K562 (cell line): Measurements from ENCODE around the gene CRADD. TPM values are rescaled to one million over a fixed set of nuclear protein-coding genes. Genes with fewer than 3 reads are reported as not detected.
A peak's percentile ranks its signal among the peaks of the same experiment; 100 is the strongest.

ENCODE experiments used
- ATAC-seq: fragments of 200-7000 bp; cut with Tn5 transposase; 3 replicates; pipeline ENCODE4 v1.9.1; 2020; ENCODE audit warnings: moderate library complexity
- BruUV-seq: library from RNA; stranded (reverse); fragments of 400-500 nt; replicated peaks from 2 replicates; lab custom pipeline; 2021; lab: Mats Ljungman, UMichigan
- CTCF ChIA-PET: fragments of 300-600 bp; formaldehyde crosslinking; extraction: SDS; loops from one replicate; lab custom pipeline; 2021; ENCODE audit warnings: low intra/inter-chr PET ratio; lab: Yijun Ruan, JAX
- POLR2A ChIA-PET: fragments of 300-600, 350-650 bp; sonication (Branson Sonifier 250); formaldehyde crosslinking; extraction: SDS; loops from one replicate; lab custom pipeline; 2021; ENCODE audit warnings: antibody characterized with exemption, inconsistent platforms; lab: Yijun Ruan, JAX
- DNase-seq, 4 experiments: peaks; one replicate each; pipeline versions ENCODE4 v3.0.0 to v3.0.0-alpha.2; 2011 to 2018; ENCODE audit warnings: low spot score in 3 of 4, mixed read lengths in 3 of 4; ENCODE audit errors: extremely low read depth in 1 of 4
- FAIRE-seq: peaks from 2 replicates; lab custom pipeline; 2011; peaks lifted over from hg19 to GRCh38; lab: Jason Lieb, UNC
- H2AFZ ChIP-seq: 2 replicates; pipeline ENCODE4 v1.6.0; 2011; ENCODE audit warnings: low read depth, low read length, control low read depth, inconsistent platforms
- H3K27ac ChIP-seq: fragments of 200-600 bp; 3 replicates; pipeline ENCODE4 v1.8.0; 2011; ENCODE audit warnings: low read depth, mild to moderate bottlenecking, control low read depth, inconsistent platforms, low read length, moderate library complexity, mixed read lengths; ENCODE audit errors: extremely low read depth
- H3K27me3 ChIP-seq, 2 experiments: fragments of 300-600 bp in 1 of 2; 2 replicates in 1 of 2; 3 replicates in 1 of 2; pipeline versions ENCODE4 v1.6.0 to v1.8.0; 2011; ENCODE audit warnings: inconsistent platforms in 2 of 2, low read length in 2 of 2, mild to moderate bottlenecking in 1 of 2, mixed read lengths in 1 of 2, moderate library complexity in 1 of 2; ENCODE audit not compliant: control insufficient read depth in 2 of 2, insufficient read depth in 2 of 2
- H3K36me3 ChIP-seq: fragments of 300-600 bp; 3 replicates; pipeline ENCODE4 v1.8.0; 2011; ENCODE audit warnings: mild to moderate bottlenecking, low read length, inconsistent platforms; ENCODE audit not compliant: control insufficient read depth, insufficient read depth
- H3K4me1 ChIP-seq, 2 experiments: fragments of 200-600 bp in 1 of 2; replicated peaks in 1 of 2; 2 replicates in 1 of 2; 3 replicates in 1 of 2; pipeline versions ENCODE4 v1.5.1 to v1.8.0; 2011; ENCODE audit warnings: inconsistent platforms in 2 of 2, low read length in 2 of 2, mild to moderate bottlenecking in 1 of 2, mixed read lengths in 1 of 2, moderate library complexity in 1 of 2; ENCODE audit not compliant: control insufficient read depth in 2 of 2, insufficient read depth in 2 of 2
- H3K4me2 ChIP-seq: 2 replicates; pipeline ENCODE4 v1.6.1; 2011; ENCODE audit warnings: low read length, control low read depth, inconsistent platforms, mixed read lengths; ENCODE audit not compliant: insufficient read depth
- H3K4me3 ChIP-seq: fragments of 200-600 bp; sonication (generic), shearing (Covaris generic); 2 replicates; pipeline ENCODE4 v1.5.1; 2016; ENCODE audit warnings: control low read depth, inconsistent platforms
- H3K79me2 ChIP-seq: fragments of 200-600 bp; 3 replicates; pipeline ENCODE4 v1.8.0; 2011; ENCODE audit warnings: low read length, inconsistent platforms; ENCODE audit not compliant: control insufficient read depth, insufficient read depth
- H3K9ac ChIP-seq, 2 experiments: 2 replicates each; pipeline versions ENCODE4 v1.6.0 to v1.6.1; 2011; ENCODE audit warnings: low read depth in 2 of 2, low read length in 2 of 2, control low read depth in 1 of 2, inconsistent platforms in 1 of 2, mild to moderate bottlenecking in 1 of 2, mixed read lengths in 1 of 2; ENCODE audit not compliant: insufficient read depth in 1 of 2
- H3K9me1 ChIP-seq: one replicate; pipeline ENCODE4 v1.6.0; 2011; ENCODE audit warnings: inconsistent platforms, mild to moderate bottlenecking, low read length, moderate library complexity; ENCODE audit not compliant: control insufficient read depth, insufficient read depth
- H3K9me3 ChIP-seq: replicated peaks from 2 replicates; pipeline ENCODE4 v1.5.1; 2011; ENCODE audit warnings: low read depth, low read length, inconsistent platforms; ENCODE audit not compliant: control insufficient read depth, insufficient read depth
- H4K20me1 ChIP-seq: replicated peaks from 2 replicates; pipeline ENCODE4 v1.6.1; 2011; ENCODE audit warnings: low read length, inconsistent platforms, mixed read lengths; ENCODE audit not compliant: control insufficient read depth, insufficient read depth
- ARHGAP35 ChIP-seq: fragments of 450-650 bp; IDR thresholded peaks from 2 replicates; pipeline ENCODE4 v1.6.1; 2018; ENCODE audit not compliant: partially characterized antibody
- ARID1B ChIP-seq: fragments of 450-650 bp; IDR thresholded peaks from 2 replicates; pipeline ENCODE4 v1.6.1; 2016; ENCODE audit warnings: antibody characterized with exemption, mild to moderate bottlenecking, inconsistent platforms
- C11orf30 ChIP-seq: fragments of 450-650 bp; IDR thresholded peaks from 2 replicates; pipeline ENCODE4 v1.6.1; 2016; ENCODE audit warnings: low read depth, mild to moderate bottlenecking
- CBFA2T2 ChIP-seq: fragments of 450-650 bp; conservative IDR thresholded peaks from 2 replicates; pipeline ENCODE4 v1.6.1; 2017; ENCODE audit warnings: mild to moderate bottlenecking
- CBFA2T3 ChIP-seq: fragments of 450-650 bp; IDR thresholded peaks from 2 replicates; pipeline ENCODE4 v1.6.1; 2017
- DPF2 ChIP-seq: fragments of 450-650 bp; IDR thresholded peaks from 2 replicates; pipeline ENCODE4 v1.6.1; 2016
- ETV6 ChIP-seq, 3 experiments: fragments of 150-350 bp in 1 of 3; sonication (generic) in 1 of 3; formaldehyde crosslinking in 1 of 3; IDR thresholded peaks; 2 replicates each; pipeline versions ENCODE4 v1.6.1 to v1.8.0; 2014 to 2022; ENCODE audit warnings: borderline replicate concordance in 2 of 3, low read depth in 2 of 3, antibody characterized with exemption in 1 of 3, low read length in 1 of 3, mild to moderate bottlenecking in 1 of 3, missing genetic modification reagents in 1 of 3
- HNRNPUL1 ChIP-seq: fragments of 200-400 bp; formaldehyde crosslinking; IDR thresholded peaks from 2 replicates; pipeline ENCODE4 v1.6.1; 2017; ENCODE audit warnings: low read length
- NFIX ChIP-seq: fragments of 250-450 bp; sonication (Bioruptor Pico); IDR thresholded peaks from 2 replicates; pipeline ENCODE4 v1.4.0; 2020; ENCODE audit warnings: low read depth, mild to moderate bottlenecking, moderate library complexity
- SMARCA4 ChIP-seq: fragments of 450-650 bp; IDR thresholded peaks from 2 replicates; pipeline ENCODE4 v1.6.1; 2016
- TAL1 ChIP-seq: fragments of 450-650 bp; IDR thresholded peaks from 2 replicates; pipeline ENCODE4 v1.6.1; 2016; ENCODE audit warnings: mild to moderate bottlenecking
- ZBTB2 ChIP-seq: fragments of 450-650 bp; IDR thresholded peaks from 2 replicates; pipeline ENCODE4 v1.6.1; 2016; ENCODE audit warnings: antibody characterized with exemption
- ZNF316 ChIP-seq: fragments of 450-650 bp; IDR thresholded peaks from 2 replicates; pipeline ENCODE4 v1.6.1; 2016
- ZNF384 ChIP-seq: IDR thresholded peaks from 2 replicates; pipeline ENCODE4 v1.6.1; 2012; ENCODE audit warnings: low read depth, low read length, improper control_type of control experiment
- ZNF668 ChIP-seq: fragments of 250-450 bp; sonication (Bioruptor Pico); IDR thresholded peaks from 2 replicates; pipeline ENCODE4 v1.8.0; 2022; ENCODE audit warnings: mild to moderate bottlenecking, inconsistent platforms
- ZNF707 ChIP-seq: fragments of 250-450 bp; sonication (Bioruptor Pico); conservative IDR thresholded peaks from 2 replicates; pipeline ENCODE4 v1.8.0; 2022; ENCODE audit warnings: inconsistent platforms, mild to moderate bottlenecking, moderate library complexity
- ZNF766 ChIP-seq: fragments of 200-800 bp; sonication (Bioruptor generic); conservative IDR thresholded peaks from 2 replicates; pipeline ENCODE4 v1.6.1; 2016; ENCODE audit warnings: missing genetic modification characterization, missing compliant biosample characterization
- ZNF830 ChIP-seq: fragments of 250-450 bp; sonication (Bioruptor Pico); IDR thresholded peaks from 2 replicates; pipeline ENCODE4 v1.5.0; 2021; ENCODE audit warnings: mild to moderate bottlenecking
- WGBS: fragments of 100-300 bp; shearing (Covaris generic); methylation state at CpG from one replicate; pipeline ENCODE4 v1.1.6; 2016; ENCODE audit warnings: low coverage, mixed read lengths; ENCODE audit not compliant: insufficient coverage; ENCODE audit errors: missing lambda C conversion rate; 5-methylcytosine and 5-hydroxymethylcytosine counted together
- in situ Hi-C: fragments of 300-500 bp; cut with MboI; formaldehyde crosslinking; loops from 4 replicates; pipeline ENCODE4 v1.15.0; 2018; ENCODE audit warnings: inconsistent platforms, mixed read lengths
- intact Hi-C: fragments of 100-400 bp; cut with micrococcal nuclease; formaldehyde crosslinking; loops from 2 replicates; pipeline ENCODE4 v1.14.2; 2022
- polyA plus RNA-seq, 8 experiments: library from polyadenylated mRNA; depleted of rRNA in 4 of 8; stranded (reverse) in 5 of 8; unstranded in 3 of 8; fragments of >200 nt; fragmentation: Nextera tagmentation in 2 of 8; fragmentation: Illumina TruSeq in 1 of 8; extraction: Ambion mirVana in 2 of 8; extraction: Trizol in 1 of 8; gene quantifications; 2 replicates each; pipeline versions ENCODE4 v1.2.1 to v1.2.3, GENCODE V29; 2011 to 2014; ENCODE audit warnings: inconsistent platforms in 1 of 8, missing spikeins in 1 of 8
- total RNA-seq, 7 experiments: library from RNA; depleted of rRNA in 6 of 7; stranded (reverse); fragments of >200 nt in 6 of 7; fragmentation: Illumina TruSeq in 2 of 7; extraction: Trizol in 2 of 7; gene quantifications; 2 replicates each; pipeline versions ENCODE4 v1.2.1 to v1.2.3, GENCODE V29; 2011 to 2021; ENCODE audit warnings: low replicate concordance in 1 of 7

Gene CRADD
- total and polyA plus RNA-seq, 9 of the 15 experiments (the other 6 are each of a cell fraction or from before 2014, with no cell fraction given), result 20.5 to 41.1 (median 25.9) TPM

- H2AFZ ChIP-seq, result 0 out of 2 replicates have a peak overlapping the region, but pooled peaks have one; percentile 7
- peaks cover 3 to 24% of the 10 kb centered on the region in 2 experiments; a peak in 4 of 5 replicates for H3K4me1 ChIP-seq
- H3K4me2 ChIP-seq, result no peak overlapping the region
- H3K9ac ChIP-seq, result peak overlapping the region in 1 of 2 experiments; percentile 19; a peak in 2 of 4 replicates
- H3K4me3 ChIP-seq, result no peak overlapping the region
- FAIRE-seq (peak; percentile 79), DNase-seq (peak in 1 of 4 experiments; percentile 49), ATAC-seq (peak; percentile 56)
- ChIA-PET POLR2A (interaction anchor here (0.7 to 1.4 kb wide), 5 partner anchors 10 to 598 kb away, joined by 3 to 5 read pairs (median 3); partner anchors contain the start of gene CRADD), CTCF (no interaction called here)
- no peaks in the 10 kb centered on the region for H4K20me1 ChIP-seq
- H3K27ac ChIP-seq, result peak overlapping the region; percentile 45; the same call in 1 of the 3 replicates
- no peaks in the 10 kb centered on the region for H3K27me3 ChIP-seq
- H3K36me3 ChIP-seq, result no peaks in the 10 kb centered on the region
- BruUV-seq, result no TSS peak
- H3K79me2 ChIP-seq, result peaks cover 17% of the 10 kb centered on the region; the same call in 2 of the 3 replicates
- intact Hi-C loops, result no loop called here
- 65% methylated on average over 2 of the region's 2 CpGs for WGBS
- in situ Hi-C loops, result no loop called here
- no peaks in the 10 kb centered on the region for H3K9me1 ChIP-seq
- H3K9me3 ChIP-seq, result no peaks in the 10 kb centered on the region
- TF ChIP-seq CBFA2T3, result peak; percentile 59
- TF ChIP-seq ZNF316, result peak; percentile 70
- 0 out of 2 replicates have a peak, but pooled peaks have one; percentile 19 for TF ChIP-seq SMARCA4
- no peak for TF ChIP-seq ZNF766
- TF ChIP-seq ARID1B, result peak; percentile 37; the same call in 1 of the 2 replicates
- peak; percentile 65 for TF ChIP-seq C11orf30
- no peak for TF ChIP-seq ZBTB2
- no peak for TF ChIP-seq ETV6 (IDR thresholded peaks at IDR 0.05; ENCODE audit: borderline replicate concordance in 1 of 2, low read depth in 2 of 2, low read length in 1 of 2)
- TF ChIP-seq ETV6 (CRISPR knock-in tag; IDR thresholded peaks at IDR 0.05; ENCODE audit: borderline replicate concordance), result no peak
- TF ChIP-seq ZNF668 (CRISPR knock-in tag), result no peak
- TF ChIP-seq DPF2, result peak; percentile 27; the same call in 1 of the 2 replicates
- TF ChIP-seq NFIX (CRISPR knock-in tag), result no peak
- TF ChIP-seq TAL1, result 0 out of 2 replicates have a peak, but pooled peaks have one; percentile 31
- no peak for TF ChIP-seq ZNF830 (CRISPR knock-in tag)
- TF ChIP-seq ZNF707 (CRISPR knock-in tag), result no peak
- peak; percentile 37; the same call in 1 of the 2 replicates for TF ChIP-seq CBFA2T2
- no peak for TF ChIP-seq HNRNPUL1
- TF ChIP-seq ARHGAP35, result no peak
- 0 out of 2 replicates have a peak, but pooled peaks have one; percentile 19 for TF ChIP-seq ZNF384
Observed at GRCh38 chr12:93689076-93689834, 12.1 kb downstream of the CRADD start.
